NT2/D1 (cell line): ENCODE measurements around the gene DMD.

Source experiments
- YY1 ChIP-seq: IDR thresholded peaks from 2 replicates; pipeline ENCODE4 v1.6.1; 2011; ENCODE audit not compliant: insufficient read length, insufficient read depth
- ZNF274 ChIP-seq: IDR thresholded peaks from 2 replicates; pipeline ENCODE4 v1.6.1; 2011; ENCODE audit warnings: mild to moderate bottlenecking, low read depth, low read length

DNA sequence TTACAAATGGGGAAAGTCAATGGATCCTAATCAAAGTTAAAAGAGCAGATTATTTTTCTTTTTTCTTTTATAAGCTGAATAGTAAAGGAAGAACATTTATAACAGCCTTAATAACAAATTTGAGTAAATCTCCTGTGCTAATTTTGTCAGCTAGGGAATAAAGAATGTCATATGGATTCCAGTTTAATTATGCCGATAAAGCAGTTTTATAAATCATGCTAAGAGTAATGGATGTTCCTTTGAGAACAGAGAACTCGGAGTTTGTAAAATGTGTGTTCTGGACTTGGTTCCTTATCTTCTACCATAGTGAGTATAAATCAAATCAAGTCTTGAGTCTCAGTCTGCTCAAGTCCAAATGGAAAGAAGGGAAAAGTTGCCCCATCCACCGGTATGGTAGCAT is 1959.2 kb downstream of the DMD start:
- TF ChIP-seq YY1 (no peak), ZNF274 (no peak)
